Measurements from ENCODE around the gene SDK1.

SDK1 gene

GRCh38 chr7:4009211-4010060 is 708.4 kb downstream of the SDK1 start:
- no peak for DNase-seq

DNA sequence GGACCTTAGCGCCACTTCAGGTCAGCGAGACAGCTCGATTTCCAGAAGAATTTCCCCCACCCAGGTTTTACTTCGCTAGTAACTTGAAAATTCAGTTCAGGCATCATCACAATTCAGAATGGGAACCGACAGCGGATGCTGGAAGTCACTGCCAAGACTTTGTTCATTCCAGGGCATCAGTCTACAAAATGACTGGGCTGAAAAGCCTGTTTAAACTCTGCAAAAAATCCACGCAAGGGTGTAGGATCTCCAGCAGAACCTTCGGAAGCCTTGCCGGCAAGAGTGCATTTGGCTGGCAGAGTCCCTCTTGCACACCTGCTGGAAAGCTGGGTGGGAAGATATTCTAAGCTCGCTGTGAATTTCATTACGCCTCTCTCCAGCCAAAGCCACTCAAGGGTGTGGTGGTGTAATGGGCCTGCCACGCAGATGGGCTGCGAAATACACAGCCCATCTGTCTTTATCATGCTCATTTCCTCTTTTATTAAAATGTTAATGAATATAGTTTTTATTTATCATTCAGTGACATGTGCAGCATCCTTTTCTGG is 709.1 kb downstream of the SDK1 start:
- DNase-seq: no peak

GRCh38 chr7:4010923-4011656 is 710.0 kb downstream of the SDK1 start:
- DNase-seq: no peak

DNA sequence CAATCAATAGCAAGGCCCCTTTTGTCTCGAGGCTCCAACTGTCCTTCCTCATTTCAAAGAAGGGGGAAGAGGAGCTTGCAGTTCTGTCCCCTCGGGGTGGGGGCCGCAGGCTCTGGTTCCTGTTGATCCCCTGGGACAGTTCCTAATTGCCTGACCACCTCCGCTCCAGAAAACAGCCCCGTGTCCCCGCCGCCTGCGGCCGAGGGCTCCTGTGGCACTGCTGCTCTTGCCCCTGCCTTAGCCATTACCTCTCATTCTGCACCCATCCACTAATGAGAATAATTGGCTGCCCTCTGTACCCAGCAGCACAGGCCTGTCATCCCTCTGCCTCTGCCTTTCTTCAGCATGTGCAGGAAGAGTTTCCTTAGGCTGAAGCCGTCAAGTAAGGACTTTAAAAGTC is 712.7 kb downstream of the SDK1 start:
- no peak for DNase-seq

DNA sequence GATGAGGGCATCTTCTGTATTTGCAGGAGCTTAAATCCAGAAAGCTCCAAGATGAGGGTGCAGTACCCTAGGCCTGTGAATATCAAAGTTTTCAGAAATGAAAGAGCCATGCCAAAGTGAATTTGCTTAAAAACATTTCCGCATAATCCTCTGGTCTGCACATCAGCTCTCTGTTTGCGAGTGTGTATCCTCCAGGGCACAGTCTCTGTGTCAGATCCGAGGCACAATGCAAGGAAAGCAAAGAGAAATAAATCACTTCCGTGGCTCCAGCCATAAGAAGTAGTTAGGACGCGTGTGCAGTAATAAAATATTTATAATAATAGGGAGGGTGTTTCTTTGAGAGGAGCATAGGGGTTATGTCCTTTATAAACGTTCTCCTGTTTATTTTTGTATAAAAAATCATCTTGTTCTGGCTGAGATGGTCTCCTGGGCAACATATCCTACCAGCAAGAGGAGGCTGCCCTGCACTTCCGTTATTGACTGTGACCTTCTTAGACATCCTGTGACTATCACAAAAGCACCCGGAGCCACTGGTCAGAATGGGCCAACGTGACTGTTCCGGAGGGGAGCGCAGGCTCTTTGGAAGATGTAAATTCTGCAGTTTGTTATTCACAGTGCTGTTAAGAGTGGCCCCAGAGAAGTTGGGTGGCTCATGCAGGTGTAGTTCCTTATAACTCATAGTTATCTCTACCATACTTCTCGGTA is 713.4 kb downstream of the SDK1 start:
- DNase-seq: no peak

GRCh38 chr7:4015371-4015770 is 714.3 kb downstream of the SDK1 start:
- no peak for DNase-seq

GRCh38 chr7:4015996-4016395 is 714.9 kb downstream of the SDK1 start:
- no peak for DNase-seq

- no peak for DNase-seq
Measured at GRCh38 chr7:4017081-4017480, 716.0 kb downstream of the SDK1 start.

GRCh38 chr7:4017785-4018184 is 716.7 kb downstream of the SDK1 start:
- no peak for DNase-seq

- DNase-seq: no peak
Measured at GRCh38 chr7:4018601-4019316, 717.7 kb downstream of the SDK1 start.

GRCh38 chr7:4020086-4020485 is 719.0 kb downstream of the SDK1 start:
- DNase-seq: no peak

GRCh38 chr7:4021413-4021812 is 720.4 kb downstream of the SDK1 start:
- no peak for DNase-seq

- no peak for DNase-seq
Measured at GRCh38 chr7:4022265-4022664, 721.2 kb downstream of the SDK1 start.

DNA sequence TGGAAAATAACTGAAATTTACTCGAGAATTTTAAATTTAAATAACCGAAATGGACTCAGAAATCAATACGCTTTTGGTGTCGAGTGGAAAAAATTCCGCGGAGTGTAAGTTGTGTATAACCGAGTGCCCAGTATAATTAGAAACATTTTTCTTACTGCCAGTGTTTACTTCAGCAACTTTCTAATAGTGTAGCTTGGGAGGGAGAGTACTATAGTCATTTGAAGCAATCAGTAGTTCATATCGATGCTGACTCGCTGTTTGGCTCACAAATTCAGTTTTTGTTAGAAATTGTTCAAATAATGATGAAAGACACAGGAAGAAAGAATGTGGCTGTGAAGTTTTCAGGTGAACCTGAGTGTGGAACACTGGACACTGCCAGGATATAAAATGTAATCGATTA is 722.5 kb downstream of the SDK1 start:
- DNase-seq: no peak

GRCh38 chr7:4024133-4024532 is 723.1 kb downstream of the SDK1 start:
- DNase-seq: no peak

GRCh38 chr7:4024806-4025205 is 723.8 kb downstream of the SDK1 start:
- no peak for DNase-seq

GRCh38 chr7:4025210-4025609 is 724.2 kb downstream of the SDK1 start:
- no peak for DNase-seq

DNA sequence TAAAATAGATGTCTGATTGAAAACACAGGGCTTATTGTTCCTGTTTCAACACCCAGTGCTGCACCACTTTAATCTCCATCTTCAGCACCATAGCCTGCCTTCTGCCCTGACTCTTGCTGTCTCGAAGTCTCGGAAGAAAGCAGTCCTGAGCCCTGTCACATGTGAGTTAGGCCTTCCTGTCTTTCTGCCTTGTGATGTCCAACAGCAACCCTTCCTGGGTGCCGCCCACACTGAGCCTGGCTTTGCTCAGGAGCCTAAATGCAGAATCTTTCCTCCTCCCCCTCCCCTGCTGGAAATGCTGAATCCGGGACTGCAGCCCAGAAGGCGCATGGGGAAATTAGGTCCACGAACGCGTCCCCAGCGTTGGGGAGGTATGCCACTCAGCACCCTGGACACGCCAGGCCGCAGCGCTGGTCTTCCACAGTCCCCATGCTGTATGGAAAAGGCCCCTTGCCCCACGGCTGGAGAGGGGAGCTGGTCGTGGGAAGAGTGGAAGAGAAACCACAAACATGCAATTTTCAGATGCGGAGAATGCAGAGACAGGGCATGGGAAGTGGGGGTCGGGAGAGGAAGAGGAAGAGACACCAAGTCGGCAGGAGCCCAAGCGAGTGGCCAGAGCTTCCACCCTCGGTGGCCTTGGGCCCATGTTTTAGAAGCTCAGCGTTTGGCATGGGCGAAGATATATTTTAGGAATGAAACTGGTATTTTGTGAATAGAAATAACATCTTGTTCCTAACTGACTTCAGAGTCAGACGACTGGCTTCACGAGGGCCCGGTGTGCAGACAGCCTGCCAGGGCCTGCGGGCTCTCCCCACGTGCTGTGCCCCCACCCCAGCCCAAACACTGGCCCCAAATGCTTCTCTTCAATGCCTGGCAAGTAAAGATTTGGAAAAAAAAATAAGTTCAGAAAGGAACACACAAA is 724.9 kb downstream of the SDK1 start:
- DNase-seq: no peak

- DNase-seq: no peak
Measured at GRCh38 chr7:4026941-4027486, 726.0 kb downstream of the SDK1 start.

DNA sequence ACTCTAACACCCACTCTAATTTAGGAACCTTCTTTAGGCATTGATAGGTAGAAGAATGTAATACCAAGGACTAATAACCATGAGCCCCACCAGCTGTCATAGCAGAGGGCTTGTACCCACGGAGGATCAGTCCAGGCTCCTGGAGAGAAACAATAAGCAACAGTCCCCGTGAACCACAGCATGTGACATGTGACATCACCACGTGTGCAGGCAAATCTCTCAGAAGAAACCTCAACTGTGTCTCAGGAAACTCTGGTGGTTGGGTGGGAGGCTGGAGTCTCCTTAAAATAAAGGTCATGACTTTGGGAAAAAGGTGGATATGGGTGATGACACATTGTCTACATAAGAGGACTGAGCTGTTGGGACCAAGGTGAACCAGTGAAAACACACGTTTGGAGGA is 727.2 kb downstream of the SDK1 start:
- no peak for DNase-seq

DNA sequence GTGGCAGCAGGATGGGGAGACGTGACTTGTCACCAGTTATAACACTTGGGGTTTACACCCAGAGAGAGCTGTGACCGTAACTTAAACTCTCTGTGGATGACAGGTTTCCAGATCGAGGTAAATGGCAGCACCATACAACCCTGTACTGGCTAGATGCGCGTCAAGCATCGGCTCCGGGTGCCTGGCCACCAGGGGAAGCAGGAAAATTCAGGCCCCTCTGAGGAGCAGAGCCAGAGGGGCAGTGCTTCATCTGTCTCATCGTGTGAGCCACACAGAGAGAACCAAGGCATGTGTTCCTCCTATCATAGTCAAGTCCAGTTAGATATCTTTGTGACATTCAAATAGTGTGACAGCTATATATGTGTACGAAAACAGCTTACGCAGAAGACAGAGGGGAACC is 728.9 kb downstream of the SDK1 start:
- no peak for DNase-seq
